Ovary (tissue), 3 donors: ENCODE results near the gene MCTP1.

Experiments used
- POLR2A ChIP-seq: fragments of 450-650 bp; IDR thresholded peaks from one replicate; pipeline ENCODE4 v1.6.1; 2017; ENCODE audit warnings: antibody characterized with exemption, mild to moderate bottlenecking, moderate library complexity
- TF ChIP-seq, protein P1 (sequence below), 3 donors: fragments of 450-650 bp in 2 of 3; fragments of 200-600 bp in 1 of 3; IDR thresholded peaks; one replicate each; pipeline versions ENCODE4 v1.5.1 to v1.8.0; 2016 to 2022; ENCODE audit warnings: antibody characterized with exemption in 3 of 3, mild to moderate bottlenecking in 1 of 3
- donor health status: DM: no; HTN: no; CAD: no.

DNA sequence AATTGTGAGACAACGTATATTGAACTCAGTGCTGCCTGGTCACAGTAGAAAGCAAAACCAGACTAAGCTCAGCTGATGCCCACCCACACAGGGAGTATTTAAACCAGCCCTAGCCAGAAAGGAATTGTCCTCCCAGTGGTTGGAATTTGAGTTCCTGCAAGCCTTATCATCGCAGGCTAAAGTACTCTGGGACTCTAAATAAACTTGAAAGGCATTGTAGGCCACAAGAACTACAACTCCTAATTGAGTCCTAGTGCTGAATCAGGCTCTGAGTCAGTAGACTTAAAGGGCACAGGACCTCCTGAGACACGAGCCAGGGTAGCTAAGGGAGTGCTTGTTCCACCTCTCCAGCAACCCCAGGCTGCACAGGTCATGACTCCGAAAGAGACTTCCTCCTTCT is 171.4 kb downstream of the MCTP1 start:
- no peak for TF ChIP-seq POLR2A
- TF ChIP-seq, protein P1, sequence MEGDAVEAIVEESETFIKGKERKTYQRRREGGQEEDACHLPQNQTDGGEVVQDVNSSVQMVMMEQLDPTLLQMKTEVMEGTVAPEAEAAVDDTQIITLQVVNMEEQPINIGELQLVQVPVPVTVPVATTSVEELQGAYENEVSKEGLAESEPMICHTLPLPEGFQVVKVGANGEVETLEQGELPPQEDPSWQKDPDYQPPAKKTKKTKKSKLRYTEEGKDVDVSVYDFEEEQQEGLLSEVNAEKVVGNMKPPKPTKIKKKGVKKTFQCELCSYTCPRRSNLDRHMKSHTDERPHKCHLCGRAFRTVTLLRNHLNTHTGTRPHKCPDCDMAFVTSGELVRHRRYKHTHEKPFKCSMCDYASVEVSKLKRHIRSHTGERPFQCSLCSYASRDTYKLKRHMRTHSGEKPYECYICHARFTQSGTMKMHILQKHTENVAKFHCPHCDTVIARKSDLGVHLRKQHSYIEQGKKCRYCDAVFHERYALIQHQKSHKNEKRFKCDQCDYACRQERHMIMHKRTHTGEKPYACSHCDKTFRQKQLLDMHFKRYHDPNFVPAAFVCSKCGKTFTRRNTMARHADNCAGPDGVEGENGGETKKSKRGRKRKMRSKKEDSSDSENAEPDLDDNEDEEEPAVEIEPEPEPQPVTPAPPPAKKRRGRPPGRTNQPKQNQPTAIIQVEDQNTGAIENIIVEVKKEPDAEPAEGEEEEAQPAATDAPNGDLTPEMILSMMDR (IDR thresholded peaks at IDR 0.05) = no peak
